ENCODE data around the gene CLEC3A. TPM values are rescaled to one million over a fixed set of nuclear protein-coding genes. Genes with fewer than 3 reads are reported as not detected.
"Not testable (repeated sequence)": the region's sequence is repeated elsewhere in the genome, so short reads cannot be mapped to it uniquely, and the experiment has no call there.

CLEC3A gene
- total RNA-seq (2012; rRNA removed): not detected in 2 replicates

GRCh38 chr16:78022347-78023060 is at the start of gene CLEC3A:
Gene CLEC3A, plus strand, starts transcription at chr16:78022548. Its CDS starts 79 bp downstream, at chr16:78022627.
- Histone ChIP-seq H3K36me3 (ENCODE audit: insufficient read depth, low read length) (no peaks in the 10 kb centered on the region), H3K4me2 (ENCODE audit: low read length) (no peak within 1 kb of the TSS), H3K9ac (ENCODE audit: low read depth, low read length) (no peak within 1 kb of the TSS), H3K4me3 (ENCODE audit: low read length) (no peak within 1 kb of the TSS), H3K9me3 (replicated peaks; ENCODE audit: low read length) (peaks cover 6% of the 10 kb centered on the region), H3K4me1 (ENCODE audit: control insufficient read depth, insufficient read depth, low read length) (no peaks in the 10 kb centered on the region), H3K27me3 (ENCODE audit: control insufficient read depth, insufficient read depth, low read length) (no peaks in the 10 kb centered on the region)

GRCh38 chr16:77974883-77975282 is 47.5 kb upstream of the CLEC3A start:
- H3K4me3 ChIP-seq (ENCODE audit: low read length): no peak overlapping the region
- peaks cover 6% of the 10 kb centered on the region for H3K9me3 ChIP-seq (replicated peaks; ENCODE audit: low read length)
- H3K4me1 ChIP-seq (ENCODE audit: control insufficient read depth, insufficient read depth, low read length): no peaks in the 10 kb centered on the region
- H3K4me2 ChIP-seq (ENCODE audit: low read length): no peak overlapping the region
- H3K9ac ChIP-seq (ENCODE audit: low read depth, low read length): no peak overlapping the region
- H3K27me3 ChIP-seq (ENCODE audit: control insufficient read depth, insufficient read depth, low read length): no peaks in the 10 kb centered on the region
- no peaks in the 10 kb centered on the region for H3K36me3 ChIP-seq (ENCODE audit: insufficient read depth, low read length)

GRCh38 chr16:77975942-77976341 is 46.4 kb upstream of the CLEC3A start:
- Histone ChIP-seq H3K9ac (ENCODE audit: low read depth, low read length) (no peak overlapping the region), H3K4me2 (ENCODE audit: low read length) (no peak overlapping the region), H3K27me3 (ENCODE audit: control insufficient read depth, insufficient read depth, low read length) (no peaks in the 10 kb centered on the region), H3K4me3 (ENCODE audit: low read length) (no peak overlapping the region), H3K36me3 (ENCODE audit: insufficient read depth, low read length) (no peaks in the 10 kb centered on the region), H3K9me3 (replicated peaks; ENCODE audit: low read length) (peaks cover 6% of the 10 kb centered on the region), H3K4me1 (ENCODE audit: control insufficient read depth, insufficient read depth, low read length) (no peaks in the 10 kb centered on the region)

GRCh38 chr16:77977339-77977738 is 45.0 kb upstream of the CLEC3A start:
- Histone ChIP-seq H3K4me2 (ENCODE audit: low read length) (no peak overlapping the region), H3K9ac (ENCODE audit: low read depth, low read length) (no peak overlapping the region), H3K36me3 (ENCODE audit: insufficient read depth, low read length) (no peaks in the 10 kb centered on the region), H3K27me3 (ENCODE audit: control insufficient read depth, insufficient read depth, low read length) (no peaks in the 10 kb centered on the region), H3K9me3 (replicated peaks; ENCODE audit: low read length) (peaks cover 6% of the 10 kb centered on the region), H3K4me3 (ENCODE audit: low read length) (no peak overlapping the region), H3K4me1 (ENCODE audit: control insufficient read depth, insufficient read depth, low read length) (no peaks in the 10 kb centered on the region)

- Histone ChIP-seq H3K4me2 (ENCODE audit: low read length) (no peak overlapping the region), H3K9ac (ENCODE audit: low read depth, low read length) (no peak overlapping the region), H3K27me3 (ENCODE audit: control insufficient read depth, insufficient read depth, low read length) (no peaks in the 10 kb centered on the region), H3K9me3 (replicated peaks; ENCODE audit: low read length) (peaks cover 3% of the 10 kb centered on the region), H3K36me3 (ENCODE audit: insufficient read depth, low read length) (no peaks in the 10 kb centered on the region), H3K4me3 (ENCODE audit: low read length) (no peak overlapping the region), H3K4me1 (ENCODE audit: control insufficient read depth, insufficient read depth, low read length) (no peaks in the 10 kb centered on the region)
Measured at GRCh38 chr16:77985111-77985510, 37.2 kb upstream of the CLEC3A start.

GRCh38 chr16:77986011-77986740 is 36.2 kb upstream of the CLEC3A start:
- no peaks in the 10 kb centered on the region for H3K27me3 ChIP-seq (ENCODE audit: control insufficient read depth, insufficient read depth, low read length)
- H3K9me3 ChIP-seq (replicated peaks; ENCODE audit: low read length): peaks cover 3% of the 10 kb centered on the region
- no peaks in the 10 kb centered on the region for H3K36me3 ChIP-seq (ENCODE audit: insufficient read depth, low read length)
- no peaks in the 10 kb centered on the region for H3K4me1 ChIP-seq (ENCODE audit: control insufficient read depth, insufficient read depth, low read length)
- no peak overlapping the region for H3K4me2 ChIP-seq (ENCODE audit: low read length)
- no peak overlapping the region for H3K9ac ChIP-seq (ENCODE audit: low read depth, low read length)
- H3K4me3 ChIP-seq (ENCODE audit: low read length): no peak overlapping the region

- Histone ChIP-seq H3K4me2 (ENCODE audit: low read length) (no peak overlapping the region), H3K9ac (ENCODE audit: low read depth, low read length) (no peak overlapping the region), H3K4me3 (ENCODE audit: low read length) (no peak overlapping the region), H3K36me3 (ENCODE audit: insufficient read depth, low read length) (no peaks in the 10 kb centered on the region), H3K4me1 (ENCODE audit: control insufficient read depth, insufficient read depth, low read length) (no peaks in the 10 kb centered on the region), H3K9me3 (replicated peaks; ENCODE audit: low read length) (peaks cover 3% of the 10 kb centered on the region), H3K27me3 (ENCODE audit: control insufficient read depth, insufficient read depth, low read length) (no peaks in the 10 kb centered on the region)
Measured at GRCh38 chr16:77987810-77988209, 34.5 kb upstream of the CLEC3A start.

GRCh38 chr16:77989846-77990245 is 32.5 kb upstream of the CLEC3A start:
- Histone ChIP-seq H3K9me3 (replicated peaks; ENCODE audit: low read length) (peaks cover 3% of the 10 kb centered on the region), H3K4me3 (ENCODE audit: low read length) (no peak overlapping the region), H3K27me3 (ENCODE audit: control insufficient read depth, insufficient read depth, low read length) (no peaks in the 10 kb centered on the region), H3K36me3 (ENCODE audit: insufficient read depth, low read length) (no peaks in the 10 kb centered on the region), H3K9ac (ENCODE audit: low read depth, low read length) (no peak overlapping the region), H3K4me1 (ENCODE audit: control insufficient read depth, insufficient read depth, low read length) (no peaks in the 10 kb centered on the region), H3K4me2 (ENCODE audit: low read length) (no peak overlapping the region)

- no peak overlapping the region for H3K4me3 ChIP-seq (ENCODE audit: low read length)
- no peaks in the 10 kb centered on the region for H3K4me1 ChIP-seq (ENCODE audit: control insufficient read depth, insufficient read depth, low read length)
- H3K36me3 ChIP-seq (ENCODE audit: insufficient read depth, low read length): no peaks in the 10 kb centered on the region
- H3K9ac ChIP-seq (ENCODE audit: low read depth, low read length): no peak overlapping the region
- no peak overlapping the region for H3K4me2 ChIP-seq (ENCODE audit: low read length)
- H3K9me3 ChIP-seq (replicated peaks; ENCODE audit: low read length): no peaks in the 10 kb centered on the region
- H3K27me3 ChIP-seq (ENCODE audit: control insufficient read depth, insufficient read depth, low read length): no peaks in the 10 kb centered on the region
Measured at GRCh38 chr16:77991701-77992100, 30.6 kb upstream of the CLEC3A start.

GRCh38 chr16:77992381-77992780 is 30.0 kb upstream of the CLEC3A start:
- H3K4me1 ChIP-seq (ENCODE audit: control insufficient read depth, insufficient read depth, low read length); H3K4me3 ChIP-seq (ENCODE audit: low read length); H3K27me3 ChIP-seq (ENCODE audit: control insufficient read depth, insufficient read depth, low read length); H3K36me3 ChIP-seq (ENCODE audit: insufficient read depth, low read length); H3K9ac ChIP-seq (ENCODE audit: low read depth, low read length); H3K4me2 ChIP-seq (ENCODE audit: low read length); H3K9me3 ChIP-seq (replicated peaks; ENCODE audit: low read length): not testable (repeated sequence)

- Histone ChIP-seq H3K4me1 (ENCODE audit: control insufficient read depth, insufficient read depth, low read length) (no peaks in the 10 kb centered on the region), H3K27me3 (ENCODE audit: control insufficient read depth, insufficient read depth, low read length) (no peaks in the 10 kb centered on the region), H3K4me3 (ENCODE audit: low read length) (no peak overlapping the region), H3K9ac (ENCODE audit: low read depth, low read length) (no peak overlapping the region), H3K9me3 (replicated peaks; ENCODE audit: low read length) (no peaks in the 10 kb centered on the region), H3K4me2 (ENCODE audit: low read length) (no peak overlapping the region), H3K36me3 (ENCODE audit: insufficient read depth, low read length) (no peaks in the 10 kb centered on the region)
Measured at GRCh38 chr16:77993111-77993985, 29.0 kb upstream of the CLEC3A start.

Data from skeletal muscle satellite cell (primary cell).